K562 (cell line): ENCODE data around the gene HECW1. TPM values are rescaled to one million over a fixed set of nuclear protein-coding genes. Genes with fewer than 3 reads are reported as not detected.

Experiments
- ATAC-seq: fragments of 200-7000 bp; cut with Tn5 transposase; 3 replicates; pipeline ENCODE4 v1.9.1; 2020; ENCODE audit warnings: moderate library complexity
- BruUV-seq: library from RNA; stranded (reverse); fragments of 400-500 nt; replicated peaks from 2 replicates; lab custom pipeline; 2021; lab: Mats Ljungman, UMichigan
- CTCF ChIA-PET: fragments of 300-600 bp; formaldehyde crosslinking; extraction: SDS; loops from one replicate; lab custom pipeline; 2021; ENCODE audit warnings: low intra/inter-chr PET ratio; lab: Yijun Ruan, JAX
- POLR2A ChIA-PET: fragments of 300-600, 350-650 bp; sonication (Branson Sonifier 250); formaldehyde crosslinking; extraction: SDS; loops from one replicate; lab custom pipeline; 2021; ENCODE audit warnings: antibody characterized with exemption, inconsistent platforms; lab: Yijun Ruan, JAX
- DNase-seq, 4 experiments: peaks; one replicate each; pipeline versions ENCODE4 v3.0.0 to v3.0.0-alpha.2; 2011 to 2018; ENCODE audit warnings: low spot score in 3 of 4, mixed read lengths in 3 of 4; ENCODE audit errors: extremely low read depth in 1 of 4
- FAIRE-seq: peaks from 2 replicates; lab custom pipeline; 2011; peaks lifted over from hg19 to GRCh38; lab: Jason Lieb, UNC
- H2AFZ ChIP-seq: 2 replicates; pipeline ENCODE4 v1.6.0; 2011; ENCODE audit warnings: low read depth, low read length, control low read depth, inconsistent platforms
- H3K27ac ChIP-seq: fragments of 200-600 bp; 3 replicates; pipeline ENCODE4 v1.8.0; 2011; ENCODE audit warnings: low read depth, mild to moderate bottlenecking, control low read depth, inconsistent platforms, low read length, moderate library complexity, mixed read lengths; ENCODE audit errors: extremely low read depth
- H3K27me3 ChIP-seq, 2 experiments: fragments of 300-600 bp in 1 of 2; 2 replicates in 1 of 2; 3 replicates in 1 of 2; pipeline versions ENCODE4 v1.6.0 to v1.8.0; 2011; ENCODE audit warnings: inconsistent platforms in 2 of 2, low read length in 2 of 2, mild to moderate bottlenecking in 1 of 2, mixed read lengths in 1 of 2, moderate library complexity in 1 of 2; ENCODE audit not compliant: control insufficient read depth in 2 of 2, insufficient read depth in 2 of 2
- H3K36me3 ChIP-seq: fragments of 300-600 bp; 3 replicates; pipeline ENCODE4 v1.8.0; 2011; ENCODE audit warnings: mild to moderate bottlenecking, low read length, inconsistent platforms; ENCODE audit not compliant: control insufficient read depth, insufficient read depth
- H3K4me1 ChIP-seq, 2 experiments: fragments of 200-600 bp in 1 of 2; replicated peaks in 1 of 2; 2 replicates in 1 of 2; 3 replicates in 1 of 2; pipeline versions ENCODE4 v1.5.1 to v1.8.0; 2011; ENCODE audit warnings: inconsistent platforms in 2 of 2, low read length in 2 of 2, mild to moderate bottlenecking in 1 of 2, mixed read lengths in 1 of 2, moderate library complexity in 1 of 2; ENCODE audit not compliant: control insufficient read depth in 2 of 2, insufficient read depth in 2 of 2
- H3K4me2 ChIP-seq: 2 replicates; pipeline ENCODE4 v1.6.1; 2011; ENCODE audit warnings: low read length, control low read depth, inconsistent platforms, mixed read lengths; ENCODE audit not compliant: insufficient read depth
- H3K4me3 ChIP-seq: fragments of 200-600 bp; sonication (generic), shearing (Covaris generic); 2 replicates; pipeline ENCODE4 v1.5.1; 2016; ENCODE audit warnings: control low read depth, inconsistent platforms
- H3K79me2 ChIP-seq: fragments of 200-600 bp; 3 replicates; pipeline ENCODE4 v1.8.0; 2011; ENCODE audit warnings: low read length, inconsistent platforms; ENCODE audit not compliant: control insufficient read depth, insufficient read depth
- H3K9ac ChIP-seq, 2 experiments: 2 replicates each; pipeline versions ENCODE4 v1.6.0 to v1.6.1; 2011; ENCODE audit warnings: low read depth in 2 of 2, low read length in 2 of 2, control low read depth in 1 of 2, inconsistent platforms in 1 of 2, mild to moderate bottlenecking in 1 of 2, mixed read lengths in 1 of 2; ENCODE audit not compliant: insufficient read depth in 1 of 2
- H3K9me1 ChIP-seq: one replicate; pipeline ENCODE4 v1.6.0; 2011; ENCODE audit warnings: inconsistent platforms, mild to moderate bottlenecking, low read length, moderate library complexity; ENCODE audit not compliant: control insufficient read depth, insufficient read depth
- H3K9me3 ChIP-seq: replicated peaks from 2 replicates; pipeline ENCODE4 v1.5.1; 2011; ENCODE audit warnings: low read depth, low read length, inconsistent platforms; ENCODE audit not compliant: control insufficient read depth, insufficient read depth
- H4K20me1 ChIP-seq: replicated peaks from 2 replicates; pipeline ENCODE4 v1.6.1; 2011; ENCODE audit warnings: low read length, inconsistent platforms, mixed read lengths; ENCODE audit not compliant: control insufficient read depth, insufficient read depth
- MYBL2 ChIP-seq, 2 experiments: fragments of 450-650 bp in 1 of 2; sonication (generic) in 1 of 2; formaldehyde crosslinking in 1 of 2; IDR thresholded peaks; 2 replicates each; pipeline versions ENCODE4 v1.6.1 to v1.8.1; 2017 to 2022; ENCODE audit warnings: borderline replicate concordance in 1 of 2, inconsistent platforms in 1 of 2, low read depth in 1 of 2, mild to moderate bottlenecking in 1 of 2, missing genetic modification reagents in 1 of 2, moderate library complexity in 1 of 2
- NFXL1 ChIP-seq: fragments of 450-650 bp; formaldehyde crosslinking; IDR thresholded peaks from 2 replicates; pipeline ENCODE4 v1.4.0; 2021; ENCODE audit warnings: mild to moderate bottlenecking
- SAP30 ChIP-seq: fragments of 200-600 bp; sonication (generic); IDR thresholded peaks from 2 replicates; pipeline ENCODE4 v1.6.1; 2012; ENCODE audit warnings: borderline replicate concordance, low read depth, mild to moderate bottlenecking, moderate library complexity, low read length, control low read depth, inconsistent platforms; ENCODE audit not compliant: insufficient read depth, poor library complexity, severe bottlenecking
- TAF15 ChIP-seq: fragments of 200-400 bp; formaldehyde crosslinking; IDR thresholded peaks from 2 replicates; pipeline ENCODE4 v1.6.1; 2017; ENCODE audit warnings: mild to moderate bottlenecking, low read depth, low read length, moderate library complexity
- TEAD4 ChIP-seq, 2 experiments: sonication (generic) in 1 of 2; formaldehyde crosslinking in 1 of 2; IDR thresholded peaks; 2 replicates each; pipeline versions ENCODE4 v1.6.1 to v1.8.0; 2012 to 2022; ENCODE audit warnings: borderline replicate concordance in 1 of 2, inconsistent platforms in 1 of 2, low read length in 1 of 2, mild to moderate bottlenecking in 1 of 2, missing genetic modification reagents in 1 of 2
- WGBS: fragments of 100-300 bp; shearing (Covaris generic); methylation state at CpG from one replicate; pipeline ENCODE4 v1.1.6; 2016; ENCODE audit warnings: low coverage, mixed read lengths; ENCODE audit not compliant: insufficient coverage; ENCODE audit errors: missing lambda C conversion rate; 5-methylcytosine and 5-hydroxymethylcytosine counted together
- in situ Hi-C: fragments of 300-500 bp; cut with MboI; formaldehyde crosslinking; loops from 4 replicates; pipeline ENCODE4 v1.15.0; 2018; ENCODE audit warnings: inconsistent platforms, mixed read lengths
- intact Hi-C: fragments of 100-400 bp; cut with micrococcal nuclease; formaldehyde crosslinking; loops from 2 replicates; pipeline ENCODE4 v1.14.2; 2022
- polyA plus RNA-seq, 8 experiments: library from polyadenylated mRNA; depleted of rRNA in 4 of 8; stranded (reverse) in 5 of 8; unstranded in 3 of 8; fragments of >200 nt; fragmentation: Nextera tagmentation in 2 of 8; fragmentation: Illumina TruSeq in 1 of 8; extraction: Ambion mirVana in 2 of 8; extraction: Trizol in 1 of 8; gene quantifications; 2 replicates each; pipeline versions ENCODE4 v1.2.1 to v1.2.3, GENCODE V29; 2011 to 2014; ENCODE audit warnings: inconsistent platforms in 1 of 8, missing spikeins in 1 of 8
- total RNA-seq, 7 experiments: library from RNA; depleted of rRNA in 6 of 7; stranded (reverse); fragments of >200 nt in 6 of 7; fragmentation: Illumina TruSeq in 2 of 7; extraction: Trizol in 2 of 7; gene quantifications; 2 replicates each; pipeline versions ENCODE4 v1.2.1 to v1.2.3, GENCODE V29; 2011 to 2021; ENCODE audit warnings: low replicate concordance in 1 of 7

Gene HECW1
- total and polyA plus RNA-seq, 9 of the 15 experiments (the other 6 are each of a cell fraction or from before 2014, with no cell fraction given) = 0.07 to 0.31 (median 0.13) TPM; not detected in 4

DNA sequence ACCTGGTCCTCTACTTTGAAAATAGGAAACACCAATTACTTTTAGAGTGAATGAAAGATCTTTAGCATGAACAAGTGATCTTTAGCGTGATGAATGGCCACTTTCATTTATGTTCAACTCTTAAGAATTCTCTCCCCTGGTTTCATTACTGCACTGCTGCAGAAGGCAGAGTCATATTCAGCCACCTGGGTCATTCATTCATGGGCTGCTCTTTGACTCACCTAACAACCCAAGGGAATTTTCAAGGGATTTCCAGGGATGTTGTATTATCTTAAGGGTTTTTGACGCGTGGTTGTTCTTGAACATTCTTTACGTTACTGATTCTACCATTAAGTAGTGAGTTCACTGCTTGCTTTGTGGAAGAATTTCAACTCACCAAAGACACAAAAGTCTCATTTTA lies 383.1 kb downstream of the HECW1 start:
- Histone ChIP-seq H3K27me3 (peaks cover 16 to 22% of the 10 kb centered on the region in 2 experiments; a peak in 4 of 5 replicates), H3K79me2 (no peaks in the 10 kb centered on the region), H4K20me1 (no peaks in the 10 kb centered on the region), H3K4me1 (no peaks in the 10 kb centered on the region), H3K9me1 (no peaks in the 10 kb centered on the region), H3K9ac (no peak overlapping the region), H3K27ac (no peak overlapping the region), H3K9me3 (no peaks in the 10 kb centered on the region), H2AFZ (no peak overlapping the region), H3K4me2 (no peak overlapping the region), H3K36me3 (no peaks in the 10 kb centered on the region), H3K4me3 (no peak overlapping the region)
- FAIRE-seq (no peak), DNase-seq (no peak), ATAC-seq (no peak)
- in situ Hi-C loops (no loop called here), intact Hi-C loops (no loop called here)
- TF ChIP-seq TAF15 (no peak), MYBL2 (IDR thresholded peaks at IDR 0.05; ENCODE audit: low read depth) (no peak), MYBL2 (CRISPR knock-in tag; IDR thresholded peaks at IDR 0.05; ENCODE audit: borderline replicate concordance) (no peak), SAP30 (no peak), TEAD4 (IDR thresholded peaks at IDR 0.05; ENCODE audit: low read length) (no peak), TEAD4 (CRISPR knock-in tag; IDR thresholded peaks at IDR 0.05; ENCODE audit: borderline replicate concordance) (no peak), NFXL1 (CRISPR knock-in tag) (no peak)
- POLR2A ChIA-PET = no interaction called here
- BruUV-seq = no TSS peak
- CTCF ChIA-PET = no interaction called here
- WGBS = 2% methylated on average over 4 of the region's 4 CpGs
